ENCODE measurements around the gene ZNF423.
A peak's percentile ranks its signal among the peaks of the same experiment; 100 is the strongest.

ZNF423 gene

DNA sequence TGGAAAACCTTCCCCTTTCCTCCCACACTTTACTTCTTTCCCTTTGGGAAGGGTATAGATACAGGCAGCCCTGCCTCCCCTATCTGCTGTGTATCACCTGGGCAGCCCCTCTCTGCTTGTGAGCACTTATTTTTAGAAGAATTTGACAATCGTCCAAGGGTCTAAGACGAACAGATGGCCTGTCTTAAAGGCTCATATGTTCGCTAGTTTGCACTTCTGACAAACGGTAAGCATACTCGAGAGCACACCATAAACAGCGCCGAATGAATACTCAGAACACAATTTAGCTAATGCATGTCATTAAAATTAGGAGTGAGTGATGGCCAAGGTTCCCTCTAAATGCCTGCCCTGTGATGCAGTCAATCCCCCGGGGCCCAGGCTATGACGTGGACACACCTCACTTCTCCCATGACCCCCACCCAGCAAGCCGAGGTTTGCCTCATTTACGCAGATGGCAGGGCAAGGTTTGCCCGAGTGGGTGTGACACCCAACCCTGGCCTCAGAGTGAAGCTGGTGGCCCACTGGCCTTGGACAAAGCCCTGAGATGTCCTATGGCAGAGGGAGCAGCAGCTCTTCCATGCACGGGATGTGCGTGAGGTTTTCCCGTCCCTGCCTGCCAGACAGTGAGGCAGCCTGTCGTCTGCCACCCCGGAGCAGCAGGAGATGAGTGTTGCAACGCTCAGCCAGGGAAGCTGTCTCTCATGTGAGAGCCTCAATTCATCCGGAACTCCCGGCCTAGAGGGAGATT, 357.1 kb downstream of the ZNF423 start:
- peak; percentile 15 for DNase-seq

DNA sequence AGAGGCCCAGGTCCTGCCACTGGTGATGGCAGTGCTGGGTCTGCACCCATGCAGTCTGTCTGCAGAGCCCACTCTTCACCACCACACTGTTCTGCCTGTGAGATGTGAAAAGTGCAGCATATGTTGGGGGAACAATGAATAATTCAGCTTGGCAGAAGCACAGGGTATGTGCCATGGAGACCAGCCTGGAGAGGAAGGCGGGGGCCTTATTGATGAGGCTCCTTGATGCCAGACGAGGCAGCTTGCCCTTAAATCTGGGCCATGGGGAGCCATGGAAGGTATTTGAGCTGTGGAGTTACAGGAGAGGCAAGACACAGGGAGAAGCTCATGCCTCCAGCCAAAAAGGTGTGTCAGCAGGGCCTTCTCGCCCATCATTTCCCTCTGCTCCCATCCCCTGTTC, 357.6 kb downstream of the ZNF423 start:
- DNase-seq: peak; percentile 4

DNA sequence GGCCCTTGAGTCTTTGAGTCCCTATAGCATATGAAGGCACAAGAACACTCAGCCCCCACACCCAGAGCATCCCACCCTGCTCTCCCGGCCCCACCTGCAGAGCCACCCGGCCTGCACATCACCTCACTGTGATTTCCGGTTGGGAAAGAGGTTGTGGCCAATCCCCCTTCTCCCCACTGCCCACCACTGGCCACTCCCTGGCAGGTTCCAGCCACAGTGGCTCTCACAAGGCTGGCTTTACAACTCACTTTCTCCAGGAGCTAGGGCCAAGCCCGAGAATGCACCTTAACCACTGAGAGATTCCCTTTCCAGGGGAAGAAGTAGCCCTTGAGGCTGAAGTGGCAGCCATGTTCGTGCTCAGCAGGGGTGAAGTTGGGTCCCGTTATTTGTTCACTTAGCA, 358.4 kb downstream of the ZNF423 start:
- no peak for DNase-seq

DNA sequence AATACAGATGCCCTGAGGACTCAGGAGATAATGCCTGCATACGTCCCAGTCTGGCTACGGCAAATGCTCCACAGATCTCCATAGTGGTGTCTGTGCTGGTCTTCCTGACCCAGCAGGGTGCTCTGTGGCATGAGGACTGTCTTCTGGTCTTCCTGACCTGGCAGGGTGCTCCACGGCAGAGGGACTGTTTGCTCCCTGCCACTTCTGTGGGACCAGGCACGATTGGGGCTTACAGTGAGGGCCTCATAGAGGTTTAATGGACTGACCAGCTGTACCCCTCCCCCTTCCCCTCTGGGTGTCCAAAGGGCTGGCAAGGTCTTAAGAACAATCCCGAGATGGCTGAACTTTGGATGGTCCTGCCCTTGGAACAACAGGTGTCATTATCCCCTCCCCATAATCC, 359.3 kb downstream of the ZNF423 start:
- peak; percentile 7 for DNase-seq

DNA sequence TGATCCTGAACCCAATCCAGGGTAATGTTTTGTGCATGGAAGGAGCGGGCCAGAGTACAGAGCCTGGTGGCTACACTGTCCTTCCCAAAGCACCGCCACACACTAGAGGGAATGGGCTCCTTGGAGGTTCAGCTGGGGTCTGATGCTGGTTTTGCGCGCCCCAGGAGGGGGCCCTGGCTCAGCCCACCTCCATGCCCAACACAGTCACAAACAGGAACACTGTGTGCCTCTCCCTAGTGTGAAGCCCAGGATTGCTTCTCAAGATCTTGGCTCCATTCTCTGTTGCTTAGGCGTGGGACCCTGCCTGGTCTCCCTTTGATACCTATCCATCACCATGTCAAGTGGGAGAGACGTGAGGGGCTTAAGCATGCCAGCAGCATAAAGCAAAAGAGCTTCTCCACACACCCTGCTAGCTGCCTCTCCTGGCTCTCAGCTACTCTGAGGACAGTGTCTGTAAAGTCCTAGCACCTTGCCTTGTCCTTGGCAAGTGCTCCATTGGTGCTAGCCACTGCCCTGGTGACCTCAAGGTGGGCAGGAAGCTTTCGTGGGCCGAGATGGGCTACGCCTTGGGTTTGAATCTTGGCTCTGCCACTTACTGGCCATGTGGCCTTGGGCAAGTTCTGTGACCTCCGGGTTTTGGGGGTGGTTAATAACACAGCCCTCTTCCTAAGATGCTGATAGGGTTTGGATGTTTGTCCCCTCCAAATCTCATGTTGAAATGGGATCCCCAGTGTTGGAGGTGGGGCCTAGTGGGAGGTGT, 360.1 kb downstream of the ZNF423 start:
- DNase-seq: no peak

DNA sequence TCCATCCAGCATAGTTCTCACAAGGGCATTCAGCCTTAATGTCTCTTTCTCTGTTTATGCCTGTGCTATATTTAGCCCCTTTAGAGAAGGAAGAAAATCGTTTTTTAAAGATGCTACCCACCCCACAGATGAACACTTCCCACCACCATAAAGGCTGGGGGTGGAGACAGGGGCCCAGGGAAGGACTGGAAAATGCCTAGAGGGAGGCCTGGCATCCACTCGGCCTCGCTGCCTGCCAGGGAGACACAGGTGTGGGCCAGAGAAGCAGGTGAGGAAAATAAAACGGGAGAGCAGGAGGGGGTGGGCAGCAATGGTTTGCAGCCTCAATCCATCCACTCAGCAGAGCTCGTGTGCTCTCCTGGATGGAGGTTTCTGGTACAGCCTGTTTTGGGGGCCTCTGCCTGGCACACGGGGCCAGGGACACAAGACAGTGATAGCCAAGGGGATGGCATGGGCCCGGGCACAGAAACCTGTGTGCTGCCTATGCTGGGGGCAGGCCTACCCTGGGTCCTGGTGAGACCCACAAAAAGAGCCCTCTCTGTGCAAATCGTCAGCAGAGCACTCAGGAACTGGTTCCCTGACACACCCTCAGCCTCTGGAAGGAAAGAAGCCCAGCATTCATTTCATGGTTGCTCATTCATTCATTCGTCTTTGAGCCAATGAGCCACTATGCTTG, 360.9 kb downstream of the ZNF423 start:
- DNase-seq: no peak

DNA sequence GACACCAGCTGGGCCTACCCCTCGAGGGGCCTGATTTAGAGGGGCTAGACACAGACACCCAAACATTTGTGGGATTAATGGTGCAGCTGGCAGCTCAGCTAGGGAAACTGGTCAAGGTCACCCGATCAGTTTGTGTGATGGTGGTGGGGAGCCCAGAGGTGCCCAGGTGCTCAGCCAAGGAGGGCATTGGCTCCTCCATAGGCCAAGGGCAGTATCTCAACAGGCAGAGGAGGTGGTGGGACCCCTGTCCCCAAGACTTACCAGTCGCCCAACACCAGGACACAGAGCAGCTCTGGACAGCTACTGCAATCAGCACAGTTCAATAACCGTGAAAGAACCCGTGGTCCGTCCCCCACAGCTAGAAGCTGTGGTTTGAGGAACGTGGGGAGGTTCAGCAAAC, 361.4 kb downstream of the ZNF423 start:
- no peak for DNase-seq

DNA sequence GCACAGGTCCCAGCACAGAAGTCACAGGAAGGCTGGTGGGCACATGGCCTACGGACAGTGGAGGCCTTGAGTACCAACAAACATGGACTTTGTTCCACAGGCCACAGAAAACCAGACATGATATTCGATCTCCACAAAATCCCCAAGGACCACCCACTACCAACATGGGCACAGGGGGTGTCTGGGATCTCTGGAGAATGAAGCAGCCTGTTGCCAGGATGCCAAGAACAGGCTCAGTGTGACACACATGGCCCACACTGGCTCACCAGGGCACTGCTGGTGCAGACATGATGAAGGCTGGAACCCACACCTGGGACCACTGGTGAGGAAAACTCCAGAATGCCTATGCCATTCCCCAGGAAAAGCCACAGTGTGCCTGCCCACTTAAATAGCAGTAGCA, 362.1 kb downstream of the ZNF423 start:
- DNase-seq: no peak

DNA sequence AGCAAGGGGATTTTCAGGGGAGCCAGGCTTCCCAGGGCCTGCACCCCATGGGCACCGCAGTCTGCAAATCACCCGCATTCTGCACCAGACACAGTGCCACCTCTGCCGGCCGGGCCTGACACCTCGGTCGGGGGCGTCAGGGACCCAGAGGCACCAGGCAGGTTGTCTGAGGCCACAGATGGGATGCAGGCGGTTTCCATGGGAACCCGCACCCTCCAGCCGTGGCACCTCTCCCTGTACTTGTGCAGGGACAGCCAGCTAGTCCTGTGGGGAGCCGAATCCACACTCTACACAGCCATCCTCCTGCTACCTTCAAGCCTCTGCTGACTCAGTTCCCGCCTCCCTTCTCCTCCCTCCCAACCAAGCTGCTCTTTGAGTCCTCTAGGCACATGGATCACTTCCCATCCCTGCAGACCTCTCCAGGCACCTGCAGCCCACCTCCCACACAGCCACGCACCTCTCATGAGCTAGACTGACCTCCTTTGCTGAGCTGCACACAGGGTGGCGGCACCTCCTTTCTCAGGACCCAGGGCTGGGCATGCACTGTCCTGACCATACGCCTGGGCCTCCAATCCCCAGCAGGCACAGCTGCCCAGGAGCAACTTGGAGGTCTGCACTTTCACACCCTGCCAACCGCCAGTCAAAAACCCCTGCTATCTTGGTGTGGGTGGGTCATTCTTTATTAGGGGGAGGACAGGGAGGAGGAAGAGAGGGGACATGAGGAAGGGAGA, 362.9 kb downstream of the ZNF423 start:
- no peak for DNase-seq

DNA sequence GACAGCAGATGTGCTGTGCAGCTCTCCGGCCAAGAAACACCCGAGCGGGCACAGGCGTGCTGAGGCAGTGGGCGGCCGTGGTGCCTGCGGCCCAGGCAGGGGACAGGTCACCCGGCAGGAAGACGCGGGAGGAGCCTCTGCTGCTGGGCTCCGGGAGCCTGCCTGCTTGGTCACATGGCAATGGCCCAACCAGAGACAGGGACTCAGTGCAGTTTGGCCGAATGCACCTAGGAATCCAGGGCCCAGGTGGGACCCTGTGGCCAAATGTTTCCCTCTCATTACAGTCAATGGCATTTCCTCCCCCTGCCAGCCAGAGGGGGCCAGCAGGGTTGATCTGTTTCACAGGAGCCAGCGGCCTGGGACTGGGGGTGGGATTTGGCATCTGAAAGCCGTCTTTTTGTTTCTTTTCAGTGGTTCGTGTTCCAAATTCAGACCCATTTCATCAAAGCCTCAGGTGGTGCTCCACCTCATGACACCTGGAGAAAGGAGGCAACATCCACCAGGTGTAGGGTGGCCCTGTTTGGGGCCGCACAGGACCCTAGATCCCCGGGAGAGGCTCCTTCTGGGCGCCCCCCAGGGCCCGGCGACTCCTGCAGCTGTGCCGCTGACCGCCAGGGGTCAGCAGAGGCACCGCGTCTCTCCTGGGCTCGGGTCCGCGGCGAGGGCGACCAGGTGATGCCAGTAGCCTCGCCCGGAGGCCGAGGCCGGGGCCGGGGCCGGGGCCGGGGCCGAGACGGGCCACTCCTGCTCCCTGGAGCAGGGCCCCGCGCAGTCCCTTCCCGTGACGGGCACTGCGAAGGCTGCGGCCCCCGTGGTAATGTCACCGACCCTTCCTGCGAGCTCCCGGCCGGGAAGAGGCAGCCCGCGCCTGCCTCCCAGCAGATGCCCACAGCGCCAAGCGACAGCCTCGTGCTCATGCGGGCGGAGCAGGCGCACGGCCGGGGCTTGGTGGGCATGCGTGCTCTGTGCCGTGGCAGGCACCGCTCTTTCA, 363.8 kb downstream of the ZNF423 start:
- DNase-seq: peak; percentile 16

DNA sequence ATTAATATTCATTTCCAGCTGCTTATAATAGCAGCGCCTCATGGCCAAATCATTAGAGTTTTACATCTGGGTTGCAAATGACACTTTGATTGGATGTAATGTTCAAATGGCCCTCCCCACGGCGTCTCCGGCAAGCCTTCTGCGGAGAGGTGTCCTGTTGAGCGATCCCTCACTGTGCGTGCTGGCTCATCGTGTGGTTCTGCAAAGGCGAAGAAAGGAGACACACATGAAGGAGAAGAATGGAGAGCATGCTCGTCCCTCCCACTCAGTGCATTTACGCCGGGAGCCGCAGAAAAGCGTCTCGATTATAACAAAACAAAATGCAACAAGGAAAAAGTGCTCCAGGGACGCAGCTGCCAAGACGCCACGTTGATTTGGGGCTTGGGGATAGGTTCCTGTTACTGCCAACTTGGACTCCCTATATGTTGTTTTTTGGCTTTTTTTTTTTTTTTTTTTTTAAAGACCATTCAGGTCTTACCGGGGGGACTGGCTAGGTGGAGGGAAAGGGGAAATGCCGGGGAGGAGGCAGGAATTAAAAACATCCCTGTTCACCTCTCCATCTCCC, 364.7 kb downstream of the ZNF423 start:
- peak; percentile 10 for DNase-seq

DNA sequence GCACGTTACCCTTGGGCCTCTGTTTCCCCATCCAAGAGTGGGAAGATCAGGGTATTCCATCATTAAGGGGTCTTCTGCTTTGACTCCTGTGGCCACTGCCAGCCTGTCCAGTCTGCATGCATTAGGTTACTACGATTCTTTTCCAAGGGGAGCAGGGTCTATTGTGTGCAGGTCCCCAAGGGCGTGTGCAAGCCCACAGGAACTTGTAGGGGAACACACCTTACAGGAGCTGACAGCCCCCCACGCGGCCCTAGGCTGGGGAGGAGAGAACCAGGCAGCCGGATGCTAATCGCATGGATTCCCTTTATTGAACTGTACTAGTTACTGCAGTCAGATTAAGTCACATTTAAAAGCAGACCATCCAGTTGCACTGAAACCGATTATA, 365.6 kb downstream of the ZNF423 start:
- DNase-seq: peak; percentile 12

DNA sequence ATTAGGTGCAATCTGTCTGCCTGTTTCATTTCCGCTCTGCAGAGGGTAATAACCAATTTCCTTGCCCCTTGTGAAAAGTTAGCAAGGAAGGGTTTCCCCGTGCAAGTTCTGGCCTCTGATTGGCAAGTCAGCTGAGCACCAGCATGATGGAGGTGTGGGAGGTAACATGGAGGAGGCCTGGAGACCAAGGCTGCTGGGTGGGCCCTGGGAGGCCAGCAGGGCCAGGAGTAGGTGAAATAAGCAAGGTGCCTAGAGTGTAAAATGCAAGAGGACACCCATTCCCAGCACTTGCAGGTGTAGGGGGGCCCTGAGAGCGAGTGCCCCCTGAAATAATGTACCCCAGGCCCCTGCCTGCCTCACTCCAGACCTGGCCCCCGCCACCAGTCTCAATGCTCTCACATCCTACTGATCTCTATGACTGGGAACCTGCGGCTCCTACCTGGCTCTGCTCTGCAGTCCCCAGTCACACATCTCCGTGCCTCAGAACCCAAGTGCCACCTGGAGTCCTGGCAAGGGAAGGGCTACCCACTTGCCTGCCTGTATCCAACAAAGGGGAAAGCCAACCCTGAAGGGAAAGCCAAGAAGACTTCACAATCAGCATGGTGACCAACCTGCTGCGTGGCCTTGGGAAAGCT, 366.1 kb downstream of the ZNF423 start:
- peak; percentile 16 for DNase-seq

DNA sequence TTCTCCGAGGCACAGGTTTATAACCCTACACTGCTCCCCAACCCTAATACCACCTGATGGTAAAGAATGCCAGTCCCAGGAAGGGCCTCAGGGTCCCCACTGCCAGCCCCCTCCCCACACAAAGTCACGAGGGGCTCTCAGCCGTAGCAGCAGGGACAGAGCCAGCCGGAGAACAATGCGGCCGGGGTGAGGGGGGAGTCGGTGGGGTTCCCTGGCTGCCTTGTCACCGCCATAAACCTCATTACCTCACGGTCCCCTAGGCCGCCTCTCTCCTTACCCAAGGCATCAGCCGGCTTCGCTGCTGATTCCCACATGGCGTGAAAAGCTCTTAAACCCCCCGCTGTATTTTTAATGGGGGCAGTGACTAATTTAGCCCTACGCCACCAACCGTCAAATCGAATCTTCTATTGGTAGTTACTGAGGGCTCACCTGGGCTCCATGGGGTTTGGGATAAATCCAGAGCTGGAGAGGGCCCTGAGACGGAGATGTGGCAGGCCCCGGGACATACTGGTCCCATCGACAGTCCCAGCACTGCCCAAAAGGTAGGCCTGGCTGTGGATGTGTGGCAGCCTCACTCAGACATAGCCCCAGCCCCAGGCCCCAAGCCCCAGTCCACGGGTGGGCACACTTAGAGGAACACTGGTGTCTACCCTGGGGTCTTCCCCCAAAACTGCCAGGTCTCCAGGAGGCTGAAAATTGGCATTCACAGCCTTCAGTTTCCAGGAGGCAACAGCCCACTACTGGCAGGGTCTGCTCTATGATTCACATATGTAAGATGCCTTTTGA, 367.0 kb downstream of the ZNF423 start:
- peak; percentile 13 for DNase-seq

DNA sequence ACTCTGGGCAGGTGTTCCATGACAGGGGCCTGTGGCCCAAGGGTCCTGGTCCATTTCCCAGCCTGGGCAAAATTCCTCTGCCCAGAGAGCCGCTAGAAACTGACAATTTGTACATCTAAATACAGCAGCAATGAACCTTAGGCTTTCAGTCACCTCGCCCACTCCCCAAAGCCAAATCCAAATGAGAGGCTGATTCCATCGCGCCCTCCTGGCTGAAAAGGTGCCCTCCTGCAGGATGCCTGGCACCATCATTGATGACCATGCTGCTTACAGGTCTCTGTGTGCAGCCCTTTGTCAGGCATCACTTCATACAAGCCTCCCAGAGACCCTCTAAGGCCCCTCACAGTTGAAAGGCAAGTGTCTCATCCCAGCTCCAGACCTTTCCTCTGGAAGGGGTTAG, 367.6 kb downstream of the ZNF423 start:
- peak; percentile 1 for DNase-seq

DNA sequence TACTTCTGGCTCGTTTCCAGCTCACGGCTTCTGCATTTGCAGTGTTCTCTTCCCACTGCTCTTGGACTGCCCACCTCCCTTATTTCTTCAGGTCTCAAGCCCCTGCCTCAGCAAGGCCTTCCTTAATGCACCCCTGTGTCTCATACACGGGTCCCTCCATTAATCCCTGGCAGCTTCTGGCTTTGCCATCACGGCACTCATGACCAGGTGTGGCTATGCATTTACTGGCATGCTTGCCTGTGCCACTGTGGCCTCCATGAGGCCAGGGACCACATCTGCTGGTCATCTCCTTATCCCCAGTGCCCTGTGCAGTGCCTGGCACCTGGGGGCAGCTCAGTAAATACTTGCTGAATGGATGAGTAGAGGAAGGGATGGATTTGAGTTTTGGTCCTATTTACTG, 368.2 kb downstream of the ZNF423 start:
- DNase-seq: peak; percentile 12

DNA sequence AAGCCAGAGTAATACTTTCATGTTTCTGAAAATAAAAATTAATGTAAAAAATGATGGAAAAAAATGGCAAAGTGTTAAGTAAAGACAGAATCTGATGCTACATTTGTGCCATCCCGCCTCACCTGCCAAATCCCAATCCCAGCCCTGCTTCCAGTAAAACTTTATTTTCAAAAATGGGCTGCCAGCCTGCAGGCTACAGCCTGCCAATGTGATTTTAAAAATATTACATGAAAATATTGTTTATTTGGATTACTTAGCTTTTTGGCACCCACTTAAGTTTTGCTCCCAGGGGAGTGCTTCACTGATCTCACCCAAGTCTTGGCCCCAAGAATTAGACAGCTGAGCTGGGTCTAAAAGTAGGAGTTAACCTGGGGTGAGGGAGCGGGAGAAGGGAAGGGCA, 369.5 kb downstream of the ZNF423 start:
- DNase-seq: peak; percentile 11

DNA sequence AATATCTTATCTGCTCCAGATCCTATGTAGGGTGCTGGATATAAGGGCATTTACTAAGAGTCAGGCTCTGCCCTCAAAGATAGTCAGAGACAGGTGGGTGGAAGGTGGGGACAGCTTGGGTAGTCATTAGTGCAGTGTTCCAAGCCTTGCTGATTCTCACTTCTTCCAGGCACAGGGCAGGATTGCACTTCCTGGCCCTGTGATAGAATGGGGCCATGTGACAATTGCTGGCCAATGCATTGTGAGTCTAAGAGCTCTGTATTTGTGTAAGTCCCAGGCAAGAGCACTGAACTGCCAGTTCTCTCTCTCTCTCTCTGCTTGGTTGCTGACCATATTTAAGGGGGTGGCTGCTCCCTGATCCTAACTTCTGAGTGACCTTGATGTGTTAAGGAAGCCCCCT, 370.2 kb downstream of the ZNF423 start:
- DNase-seq: peak; percentile 2

DNA sequence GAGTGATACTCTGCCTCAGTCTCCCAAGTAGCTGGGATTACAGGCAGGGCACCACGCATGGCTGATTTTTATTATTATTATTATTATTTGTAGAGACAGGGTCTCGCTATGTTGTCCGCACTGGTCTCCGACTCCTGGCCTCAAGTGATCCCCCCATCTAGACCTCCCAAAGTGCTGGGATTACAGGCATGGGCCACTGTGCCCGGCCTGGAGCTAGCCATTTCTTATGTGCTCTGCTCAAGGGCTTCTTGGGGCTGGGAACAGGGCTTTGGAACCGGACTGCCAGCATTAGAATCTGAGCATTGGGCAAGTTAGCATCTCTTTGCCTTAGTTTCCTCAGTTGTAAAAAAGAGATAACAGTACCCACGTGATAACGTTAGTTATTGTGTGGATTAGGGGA, 371.0 kb downstream of the ZNF423 start:
- DNase-seq: peak; percentile 2

DNA sequence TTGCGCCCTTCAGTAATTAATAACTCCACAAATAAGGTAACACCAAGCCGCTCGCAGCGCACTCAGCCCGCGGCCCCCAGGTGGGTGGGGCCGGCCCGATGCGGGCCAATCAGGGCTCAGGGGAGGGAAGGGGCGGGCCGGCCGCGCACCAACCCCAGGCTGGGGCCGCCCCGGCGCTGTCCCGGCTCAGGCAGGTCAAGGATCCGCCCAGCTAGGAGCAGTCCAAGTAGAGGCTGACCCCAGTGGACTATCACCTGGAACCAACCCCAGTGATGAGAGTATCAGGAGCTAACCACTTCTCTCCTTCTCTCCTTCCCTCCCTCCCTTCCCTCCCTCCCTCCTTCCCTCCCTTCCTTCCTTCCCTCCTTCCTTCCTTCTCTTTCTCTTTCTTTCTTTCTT, 371.5 kb downstream of the ZNF423 start:
- peak; percentile 17 for DNase-seq

Data from CD4-positive, alpha-beta T cell treated with Interleukin-15 for 1 hour (primary cell).